M059J (cell line): Measurements from ENCODE around the gene EVA1C. TPM values are rescaled to one million over a fixed set of nuclear protein-coding genes. Genes with fewer than 3 reads are reported as not detected.
"Not testable (repeated sequence)": the region's sequence is repeated elsewhere in the genome, so short reads cannot be mapped to it uniquely, and the experiment has no call there.

Experiments used
- DNase-seq: peaks from one replicate; pipeline ENCODE4 v3.0.0-alpha.2; 2012; ENCODE audit warnings: low read depth
- total RNA-seq: library from RNA; depleted of rRNA; stranded (reverse); fragments of >200 nt; shearing (Covaris generic); gene quantifications from 2 replicates; pipeline ENCODE4 v1.2.3, GENCODE V29; 2014; rRNA removed

EVA1C gene
- total RNA-seq: 8.1 and 10.4 TPM in 2 replicates

GRCh38 chr21:32412162-32413014, at the start of gene EVA1C:
TSS of gene EVA1C (plus strand) at chr21:32412706. CDS start at chr21:32412854, 148 bp downstream.
- DNase-seq: peak; percentile 60

GRCh38 chr21:32364387-32364786, 48.1 kb upstream of the EVA1C start:
- DNase-seq: no peak

- no peak for DNase-seq
Measured at GRCh38 chr21:32364796-32365195, 47.7 kb upstream of the EVA1C start.

- no peak for DNase-seq
Measured at GRCh38 chr21:32366191-32366590, 46.3 kb upstream of the EVA1C start.

- no peak for DNase-seq
Measured at GRCh38 chr21:32367158-32367557, 45.3 kb upstream of the EVA1C start.

- no peak for DNase-seq
Measured at GRCh38 chr21:32368386-32368785, 44.1 kb upstream of the EVA1C start.

GRCh38 chr21:32368961-32369360, 43.5 kb upstream of the EVA1C start:
- not testable (repeated sequence) for DNase-seq

GRCh38 chr21:32370998-32371766, 41.3 kb upstream of the EVA1C start:
- no peak for DNase-seq

GRCh38 chr21:32371913-32372314, 40.6 kb upstream of the EVA1C start:
- DNase-seq: peak; percentile 66

GRCh38 chr21:32372755-32373154, 39.8 kb upstream of the EVA1C start:
- peak; percentile 26 for DNase-seq

- DNase-seq: no peak
Measured at GRCh38 chr21:32377506-32377905, 35.0 kb upstream of the EVA1C start.

GRCh38 chr21:32377991-32378390, 34.5 kb upstream of the EVA1C start:
- DNase-seq: no peak

- no peak for DNase-seq
Measured at GRCh38 chr21:32378956-32379355, 33.5 kb upstream of the EVA1C start.

GRCh38 chr21:32380940-32381339, 31.6 kb upstream of the EVA1C start:
- DNase-seq: no peak

- DNase-seq: no peak
Measured at GRCh38 chr21:32381571-32381970, 30.9 kb upstream of the EVA1C start.

GRCh38 chr21:32382108-32382644, 30.3 kb upstream of the EVA1C start:
- peak; percentile 96 for DNase-seq

- peak; percentile 53 for DNase-seq
Measured at GRCh38 chr21:32383812-32384211, 28.7 kb upstream of the EVA1C start.

GRCh38 chr21:32386195-32386870, 26.2 kb upstream of the EVA1C start:
- DNase-seq: peak; percentile 86

GRCh38 chr21:32387151-32387550, 25.4 kb upstream of the EVA1C start:
- no peak for DNase-seq

- no peak for DNase-seq
Measured at GRCh38 chr21:32388306-32388705, 24.2 kb upstream of the EVA1C start.

- peak; percentile 28 for DNase-seq
Measured at GRCh38 chr21:32389337-32390015, 23.0 kb upstream of the EVA1C start.
